NCI-H2081 (cell line): ENCODE results near the gene PPCDC.
A peak's percentile ranks its signal among the peaks of the same experiment; 100 is the strongest.

Source experiments
- DNase-seq, 2 experiments: peaks; one replicate each; lab custom pipeline; 2025; lab: John Stamatoyannopoulos, UW

PPCDC gene, protein sequence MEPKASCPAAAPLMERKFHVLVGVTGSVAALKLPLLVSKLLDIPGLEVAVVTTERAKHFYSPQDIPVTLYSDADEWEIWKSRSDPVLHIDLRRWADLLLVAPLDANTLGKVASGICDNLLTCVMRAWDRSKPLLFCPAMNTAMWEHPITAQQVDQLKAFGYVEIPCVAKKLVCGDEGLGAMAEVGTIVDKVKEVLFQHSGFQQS

DNA sequence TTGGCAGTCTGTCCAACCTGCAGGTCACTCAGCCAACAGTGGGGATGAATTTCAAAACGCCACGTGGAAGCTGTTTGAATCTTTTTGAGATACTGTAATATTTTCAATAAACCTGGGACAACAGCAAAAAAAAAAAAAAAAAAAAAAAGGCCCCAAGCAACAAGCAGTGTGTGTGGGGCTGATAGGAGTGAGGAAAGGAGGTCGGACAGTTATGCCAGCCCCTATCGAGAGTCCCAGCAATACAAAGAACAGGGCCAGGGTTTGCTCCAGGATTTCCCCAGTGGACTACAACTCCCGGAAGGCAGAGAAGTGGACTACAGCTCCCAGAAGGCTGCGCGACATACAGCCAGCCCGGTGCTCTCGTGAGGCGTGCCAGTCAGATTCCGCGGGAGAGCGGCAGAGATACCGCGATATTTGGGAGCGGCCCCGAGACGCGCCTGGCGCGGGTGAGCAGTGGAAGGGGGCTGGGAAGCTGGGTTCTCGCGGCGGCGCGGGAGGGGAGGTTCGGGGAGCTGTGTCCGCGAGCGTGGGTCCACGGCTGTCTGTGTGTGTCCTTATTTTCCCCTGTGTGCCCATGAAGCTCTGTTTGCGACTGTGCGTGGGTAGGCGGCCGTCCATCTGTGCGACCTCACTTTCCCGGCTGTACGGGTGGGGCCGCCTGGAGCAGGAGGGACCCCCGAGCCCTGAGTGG is at the start of gene PPCDC:
Gene PPCDC (plus strand): TSS at position 410 of the 691 bp plus-strand sequence. CDS start 4,729 bp downstream, outside the sequence.
- DNase-seq = peak; percentile 97

DNA sequence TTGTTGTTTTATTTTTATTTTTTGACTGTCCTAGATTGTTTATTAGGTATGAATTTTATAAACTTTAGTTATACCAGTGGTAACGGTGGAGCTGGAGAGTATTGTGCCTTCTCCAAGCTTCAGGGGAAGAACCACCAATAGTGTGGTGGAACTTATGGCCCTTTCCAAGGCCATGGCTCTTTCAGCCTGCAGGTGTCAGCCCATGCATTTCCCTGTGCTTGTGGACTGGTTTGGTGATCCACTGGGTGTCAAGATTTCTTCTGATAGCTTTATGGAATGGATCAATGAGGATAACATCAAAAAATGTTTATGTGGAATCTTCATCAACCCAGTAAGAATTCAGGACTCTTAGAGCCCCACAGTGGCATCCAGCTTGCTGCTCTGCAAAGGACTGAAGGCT is 47.2 kb upstream of the PPCDC start:
- DNase-seq = no peak

DNA sequence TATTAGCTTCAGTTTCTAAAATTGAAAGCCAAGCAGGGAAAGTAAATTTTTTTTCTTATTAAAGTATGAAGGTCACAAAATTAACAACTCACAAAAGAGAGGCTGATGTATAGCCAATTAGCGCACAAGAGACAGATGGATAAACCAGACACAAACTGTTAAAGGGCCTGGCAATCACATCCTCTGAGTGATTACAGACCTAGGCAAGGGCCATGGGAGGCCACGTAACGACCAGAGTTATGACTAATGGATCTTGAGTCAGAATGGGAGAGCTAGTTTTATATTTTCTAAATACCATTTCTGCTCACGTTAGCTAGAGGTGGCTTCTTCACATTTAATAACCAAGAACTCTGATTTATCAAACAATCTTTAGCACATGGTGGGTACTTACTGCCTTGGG is 45.8 kb upstream of the PPCDC start:
- DNase-seq = no peak

DNA sequence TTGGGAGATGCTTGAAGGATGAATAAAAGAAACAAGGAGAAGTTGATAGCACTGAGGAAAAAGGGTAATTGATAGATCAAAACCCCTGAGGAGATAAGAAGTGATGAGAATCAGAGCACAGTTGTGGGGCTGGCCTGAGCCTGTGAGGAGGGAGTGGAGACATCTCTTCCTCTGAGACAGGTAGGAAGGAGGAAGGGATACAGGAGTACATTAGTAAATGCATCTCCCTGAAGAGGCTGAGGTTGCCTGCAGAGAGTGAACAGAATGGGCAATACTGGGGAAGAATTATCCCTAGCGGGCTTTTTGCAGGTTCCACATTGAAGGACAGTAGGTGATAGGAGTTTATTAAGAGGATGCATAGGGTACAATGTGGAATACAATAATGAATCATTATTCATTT is 45.3 kb upstream of the PPCDC start:
- DNase-seq = no peak

DNA sequence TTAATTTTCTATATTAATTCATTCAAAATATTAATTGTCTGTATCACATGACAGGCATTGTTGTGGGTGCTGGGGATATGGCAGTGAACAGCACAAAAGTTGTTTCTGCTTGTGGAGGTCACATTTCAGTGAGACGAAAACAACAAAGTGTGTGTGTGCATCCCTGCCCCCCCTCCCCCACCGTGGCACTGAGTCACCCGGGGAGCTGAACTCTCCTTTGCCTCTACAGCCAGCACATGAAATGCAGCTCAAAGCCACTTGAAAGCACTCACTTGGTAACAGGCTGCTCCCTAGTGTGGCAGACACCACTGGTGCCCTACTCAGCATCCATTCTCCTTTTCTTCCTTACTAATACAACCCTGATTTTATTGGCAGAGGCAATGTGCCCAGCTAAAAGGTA is 44.9 kb upstream of the PPCDC start:
- no peak for DNase-seq

DNA sequence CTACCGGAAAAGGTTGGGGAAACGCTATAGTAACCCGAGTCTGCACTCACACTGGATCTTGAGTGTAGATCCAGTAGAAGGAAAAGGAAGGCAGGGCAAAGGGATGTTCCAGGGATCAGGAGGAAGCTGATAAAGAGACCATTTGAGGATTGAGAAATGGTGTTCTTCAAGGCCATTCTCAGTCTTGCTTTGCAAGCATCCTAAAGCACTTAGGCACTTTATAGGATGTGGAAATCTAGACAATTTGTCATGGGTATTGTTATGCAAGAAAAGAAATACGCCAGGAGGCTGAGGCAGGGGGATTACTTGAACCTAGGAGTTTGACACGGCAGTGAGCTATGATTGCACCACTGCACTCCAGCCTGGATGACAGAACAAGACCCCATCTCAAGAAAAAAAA is 41.2 kb upstream of the PPCDC start:
- DNase-seq = no peak

DNA sequence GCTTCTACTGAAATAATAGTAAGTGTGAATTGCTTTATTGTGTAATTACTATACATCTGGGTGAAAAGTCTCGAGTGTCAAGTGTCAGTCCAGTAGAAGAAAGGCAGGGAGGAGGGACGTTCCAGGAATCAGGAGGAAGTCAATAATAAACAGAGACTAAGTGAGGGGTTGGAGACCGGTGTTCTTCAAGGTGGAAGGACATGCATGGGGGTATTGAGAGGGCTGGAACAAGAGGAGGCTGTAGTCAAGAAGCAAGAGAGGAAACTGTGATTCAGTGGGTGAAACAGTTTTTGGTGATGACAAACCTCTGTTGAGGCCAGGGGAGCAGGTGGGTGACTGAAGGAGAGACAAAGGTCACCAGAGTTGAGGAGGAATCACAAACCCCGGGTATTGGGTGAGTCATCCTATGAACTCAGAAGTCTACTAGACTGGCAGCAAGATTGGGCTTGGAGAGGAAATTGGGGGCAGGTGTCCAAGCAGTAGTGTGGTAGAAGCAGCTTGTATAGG is 39.6 kb upstream of the PPCDC start:
- DNase-seq = no peak

DNA sequence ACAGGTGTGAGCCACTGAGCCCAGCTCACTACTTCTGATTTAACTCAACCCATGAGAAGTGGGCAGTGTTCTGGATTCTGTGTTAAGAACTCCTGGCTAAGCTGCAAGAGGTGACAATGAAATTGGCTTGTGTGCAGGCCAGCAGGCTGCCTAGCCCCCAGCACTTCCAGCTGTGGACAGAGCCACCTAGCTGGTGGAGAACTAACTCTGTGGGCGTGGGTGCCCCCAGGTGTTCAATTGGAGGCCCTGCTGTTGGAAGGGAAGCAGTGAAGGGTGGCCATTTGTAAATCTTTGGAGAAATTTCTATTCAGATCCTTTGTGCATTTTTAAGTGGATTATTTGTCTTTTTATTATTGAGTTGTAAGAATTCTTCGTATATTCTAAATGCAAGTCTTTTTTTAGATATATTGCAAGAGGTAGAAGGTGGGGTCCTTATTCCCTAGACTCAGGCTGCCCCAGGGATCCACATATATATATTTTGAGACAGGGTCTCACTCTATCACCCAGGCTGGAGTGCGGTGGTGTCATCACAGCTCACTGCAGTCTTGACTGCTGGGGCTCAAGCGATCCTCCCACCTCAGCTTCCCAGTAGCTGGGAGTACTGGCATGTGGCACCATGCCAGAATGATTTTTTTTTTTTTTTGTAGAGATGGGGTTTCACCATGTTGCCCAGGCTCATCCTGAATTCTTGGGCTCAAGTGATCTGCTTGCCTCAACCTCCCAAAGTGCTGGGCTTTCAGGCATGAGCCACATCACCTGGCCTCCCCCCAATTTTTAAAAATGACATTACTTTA is 35.2 kb upstream of the PPCDC start:
- peak; percentile 50 to 73 for DNase-seq

DNA sequence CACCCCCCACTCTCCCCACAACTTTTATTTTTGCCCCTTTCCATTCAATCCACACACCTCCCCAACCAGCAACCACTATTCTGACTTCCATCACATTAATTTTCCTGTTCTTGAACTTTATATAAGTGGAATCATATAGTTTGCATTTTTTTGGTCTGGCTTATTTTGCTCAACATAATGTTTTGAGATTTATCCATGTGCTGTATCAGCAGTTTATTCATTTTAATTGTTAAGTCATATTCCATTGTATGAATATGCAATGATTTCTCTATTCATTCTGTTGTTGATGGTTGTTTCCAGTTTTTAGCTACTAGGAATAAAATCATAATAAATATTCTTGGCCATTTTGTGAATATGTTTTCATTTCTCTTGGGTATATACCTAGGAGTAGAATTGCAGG is 33.9 kb upstream of the PPCDC start:
- DNase-seq = no peak

DNA sequence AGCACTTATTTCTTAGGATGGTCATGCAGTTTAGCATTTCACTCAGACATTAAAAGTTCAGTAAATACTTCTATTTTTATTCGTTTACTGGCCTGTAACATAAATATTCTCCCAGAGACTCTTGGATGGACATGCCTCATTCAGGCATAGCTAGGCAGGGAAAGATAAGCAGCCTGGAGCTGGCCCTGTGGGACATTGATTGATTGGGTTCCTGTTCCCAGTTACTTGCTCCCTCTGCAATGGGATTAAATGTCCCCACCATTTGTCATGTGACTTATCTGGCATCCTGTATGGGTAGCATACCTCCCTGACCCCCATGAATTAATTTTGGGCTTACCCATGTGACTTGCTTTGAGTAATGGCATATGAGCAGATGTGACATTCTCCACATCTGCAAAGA is 30.8 kb upstream of the PPCDC start:
- no peak for DNase-seq

DNA sequence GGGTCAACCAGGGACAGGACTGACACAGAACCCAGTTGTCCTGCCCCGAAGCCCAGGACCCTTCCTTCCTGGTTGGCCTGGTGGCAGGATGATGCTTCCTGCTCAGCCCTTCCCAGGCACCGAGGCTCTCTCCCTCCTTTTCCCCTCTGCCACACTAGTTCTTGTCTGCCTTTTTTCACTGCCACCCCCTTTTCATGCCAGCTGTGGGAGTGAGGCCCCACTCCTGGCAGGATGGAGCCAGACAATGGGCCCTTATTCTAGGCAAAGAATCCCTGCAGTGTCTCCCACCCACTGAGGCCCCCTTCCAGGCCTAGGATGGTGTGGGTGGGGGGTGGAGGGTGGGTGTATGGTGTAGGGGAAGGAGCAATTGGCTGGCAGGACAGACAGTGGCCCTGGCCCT is 29.2 kb upstream of the PPCDC start:
- peak in 1 of 2 experiments; percentile 43 for DNase-seq

DNA sequence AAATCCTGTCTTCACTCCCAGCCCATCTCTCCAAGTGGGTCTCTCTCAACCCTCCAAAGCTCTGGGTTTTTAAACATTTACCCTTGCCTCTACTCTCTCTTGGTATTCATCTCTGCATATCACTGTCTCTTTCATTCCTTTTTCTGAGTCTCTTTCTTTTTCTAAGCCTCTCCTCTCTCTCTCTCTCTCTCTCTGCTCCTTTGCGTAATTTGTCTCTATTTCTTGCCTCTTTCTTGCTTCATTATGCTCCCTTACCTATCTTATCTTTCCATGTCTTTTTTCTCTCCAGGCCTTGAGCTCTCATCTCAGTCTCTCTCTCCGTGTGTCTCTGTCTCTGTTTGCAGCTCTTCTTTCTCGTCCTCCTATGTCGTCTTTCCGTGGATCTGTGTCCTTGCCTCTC is 28.7 kb upstream of the PPCDC start:
- no peak for DNase-seq

DNA sequence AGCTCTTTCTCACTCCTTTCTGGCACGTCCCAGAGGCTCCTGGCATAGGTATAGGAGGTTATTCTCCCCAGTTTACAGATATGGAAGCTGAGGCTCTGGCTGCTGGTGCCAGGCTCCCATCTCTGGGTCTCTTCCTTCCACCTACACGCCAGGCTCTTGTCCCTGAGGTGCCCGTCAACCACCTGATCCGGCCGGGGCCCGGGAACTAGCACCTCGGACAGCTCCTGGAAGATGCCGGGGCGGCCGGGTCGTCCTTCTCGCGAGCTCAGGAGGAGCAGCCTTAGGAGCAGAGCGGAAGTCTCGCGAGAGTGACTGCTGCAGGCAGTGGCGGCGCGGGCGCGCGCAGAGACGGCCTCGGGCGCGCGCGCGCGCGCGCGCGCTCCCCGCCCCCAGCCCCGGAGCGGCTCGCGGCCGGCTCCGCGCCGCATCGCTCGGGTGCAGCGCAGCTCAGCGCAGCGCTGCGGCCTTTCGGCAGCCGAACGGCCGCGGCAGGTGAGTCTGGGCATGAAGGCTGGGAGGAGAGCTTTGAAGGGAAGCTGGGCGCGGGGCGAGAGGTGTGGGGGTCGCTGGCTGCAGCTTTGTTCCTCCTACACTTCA is 28.1 kb upstream of the PPCDC start, which contains the start of gene SCAMP5:
Gene SCAMP5 (plus strand): TSS at position 382 of the 597 bp plus-strand sequence. CDS start 16,277 bp downstream, outside the sequence.
- peak; percentile 97 for DNase-seq

DNA sequence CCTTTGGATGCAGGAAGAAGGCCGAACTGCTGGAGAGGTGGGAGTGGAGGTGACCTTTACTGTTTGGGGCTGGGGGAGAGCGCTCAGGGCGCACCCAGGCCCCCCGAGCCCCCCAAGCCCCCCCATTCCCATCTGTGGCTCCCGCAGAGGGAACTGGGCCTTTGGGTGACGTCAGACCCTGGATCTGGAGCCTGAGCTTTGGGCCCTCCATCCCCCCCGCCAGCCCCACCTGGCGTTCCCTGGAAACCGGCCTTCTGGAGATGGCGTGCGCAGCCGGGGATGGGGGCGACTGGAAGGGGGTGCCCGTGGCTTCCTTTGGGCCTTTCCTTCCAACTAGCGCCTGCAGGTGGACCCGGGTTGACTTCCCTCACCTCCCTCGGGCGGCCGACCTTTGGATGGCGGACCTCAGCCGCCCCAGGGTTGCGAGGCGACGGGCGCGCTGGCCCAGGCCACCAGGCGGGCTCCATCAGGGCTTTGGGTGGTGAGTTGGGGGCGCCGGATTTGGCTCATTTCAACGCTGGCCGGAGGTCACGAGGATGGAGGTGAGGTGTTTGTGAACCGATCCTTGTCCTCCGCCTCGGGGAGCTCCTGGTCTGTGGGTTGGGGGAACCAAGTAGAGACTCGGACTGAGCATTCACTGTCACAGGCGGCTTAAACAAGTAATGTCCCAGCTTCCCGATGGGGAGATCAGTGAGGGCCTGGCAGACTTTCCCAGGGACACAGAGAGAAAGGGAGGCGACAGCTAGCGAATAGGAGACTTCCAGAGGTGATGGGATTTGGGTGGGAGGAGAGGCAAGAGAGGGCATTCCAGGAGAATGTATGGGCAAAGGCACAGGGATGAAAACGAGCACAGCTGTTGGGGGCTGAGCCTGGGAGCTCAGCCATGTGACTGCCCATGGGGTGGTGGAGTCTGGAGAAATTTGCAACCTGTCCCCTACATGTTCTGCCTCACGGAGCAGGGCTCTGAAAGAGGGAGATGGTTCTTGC is 27.3 kb upstream of the PPCDC start:
- DNase-seq = peak; percentile 76 to 85

DNA sequence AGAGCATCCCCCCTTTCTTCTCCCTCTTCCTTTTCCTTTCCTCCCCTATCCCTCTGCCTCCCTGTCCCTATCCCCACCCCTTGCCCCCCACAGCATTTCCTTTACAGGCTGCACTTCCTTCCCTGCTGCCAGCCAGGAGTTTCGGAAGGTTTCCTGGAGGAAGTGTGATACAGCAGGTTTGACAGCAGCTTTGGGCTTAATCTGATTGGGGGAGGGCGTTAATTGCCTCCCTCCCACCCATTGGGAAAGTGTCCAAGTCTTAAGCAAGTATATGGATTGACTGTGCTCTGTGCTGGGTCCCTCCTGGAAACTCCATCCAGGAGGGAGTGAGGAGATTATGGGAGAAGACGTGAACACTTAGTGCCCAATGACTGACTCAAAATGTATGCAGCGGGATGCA is 26.2 kb upstream of the PPCDC start:
- peak in 1 of 2 experiments; percentile 13 for DNase-seq

DNA sequence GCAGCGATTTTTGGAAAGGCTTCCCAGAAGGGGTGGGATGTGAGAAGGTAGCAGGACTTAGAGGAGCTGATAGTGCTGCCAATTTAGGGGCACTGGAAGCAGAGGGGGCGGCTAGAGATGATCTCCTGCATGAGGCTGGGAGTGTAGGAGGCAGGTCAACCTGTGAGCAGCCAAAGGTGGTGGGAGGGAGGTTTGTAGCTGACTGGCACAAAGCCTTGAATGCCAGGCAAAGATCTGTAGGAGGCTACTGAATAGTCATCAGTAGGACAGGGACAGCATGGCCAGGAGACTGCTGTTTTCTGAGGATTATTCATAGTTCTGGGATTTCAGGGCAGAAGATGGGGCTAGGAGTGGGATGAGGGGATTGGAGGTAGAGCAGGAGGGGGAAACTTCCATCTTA is 25.8 kb upstream of the PPCDC start:
- no peak for DNase-seq

DNA sequence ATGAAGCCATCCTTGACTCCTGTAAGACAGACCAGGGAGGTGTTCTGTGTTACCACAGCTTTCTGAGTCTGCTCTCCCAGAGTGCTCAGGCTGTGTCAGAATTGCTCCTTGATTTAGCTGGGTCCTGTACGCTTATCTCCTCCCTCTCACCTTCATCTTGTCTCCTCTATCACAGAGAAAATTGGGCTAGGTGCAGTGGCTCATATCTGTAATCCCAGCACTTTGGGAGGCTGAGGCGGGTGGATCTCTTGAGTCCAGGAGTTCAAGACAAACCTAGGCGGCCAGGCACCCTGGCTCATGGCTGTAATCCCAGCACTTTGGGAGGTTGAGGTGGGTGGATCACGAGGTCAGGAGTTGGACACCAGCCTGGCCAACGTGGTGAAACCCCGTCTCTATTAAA is 22.1 kb upstream of the PPCDC start:
- DNase-seq = no peak

DNA sequence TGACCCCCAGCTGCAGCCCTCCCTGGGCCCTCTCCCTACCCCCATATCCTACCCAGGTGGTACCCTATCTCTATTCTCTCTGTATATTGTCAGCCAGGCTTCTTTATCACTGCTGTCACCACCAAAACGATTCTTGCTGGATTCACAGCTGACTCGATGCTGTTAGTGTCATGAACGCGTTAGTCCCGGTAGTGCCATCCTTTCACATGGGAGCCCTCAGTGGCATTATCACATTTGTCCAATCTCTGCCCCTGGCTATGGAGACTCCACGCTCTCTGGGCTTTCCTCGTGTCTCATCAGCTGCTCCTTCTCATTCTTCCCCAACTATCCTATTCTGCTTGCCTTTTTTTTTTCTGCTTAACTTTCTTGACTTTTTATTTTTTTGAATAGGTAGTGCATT is 21.0 kb upstream of the PPCDC start:
- DNase-seq = no peak

DNA sequence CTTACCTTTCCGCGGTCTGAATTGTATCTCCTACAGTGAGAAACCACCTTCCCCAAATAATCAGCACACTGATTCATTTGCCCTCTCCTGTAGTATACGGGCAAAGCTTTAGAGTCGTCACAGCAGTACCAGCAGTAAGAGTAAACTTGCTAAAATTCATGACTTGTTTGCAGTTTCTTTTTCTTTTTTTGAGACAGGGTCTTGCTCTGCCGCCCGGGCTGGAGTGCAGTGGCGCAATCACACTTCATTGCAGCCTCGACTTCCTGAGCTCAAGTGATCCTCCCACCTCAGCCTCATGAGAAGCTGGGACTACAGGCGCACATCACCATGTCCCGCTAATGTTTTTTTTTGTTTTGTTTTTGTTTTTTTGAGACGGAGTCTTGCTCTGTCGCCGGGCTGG is 16.2 kb upstream of the PPCDC start:
- DNase-seq = no peak

DNA sequence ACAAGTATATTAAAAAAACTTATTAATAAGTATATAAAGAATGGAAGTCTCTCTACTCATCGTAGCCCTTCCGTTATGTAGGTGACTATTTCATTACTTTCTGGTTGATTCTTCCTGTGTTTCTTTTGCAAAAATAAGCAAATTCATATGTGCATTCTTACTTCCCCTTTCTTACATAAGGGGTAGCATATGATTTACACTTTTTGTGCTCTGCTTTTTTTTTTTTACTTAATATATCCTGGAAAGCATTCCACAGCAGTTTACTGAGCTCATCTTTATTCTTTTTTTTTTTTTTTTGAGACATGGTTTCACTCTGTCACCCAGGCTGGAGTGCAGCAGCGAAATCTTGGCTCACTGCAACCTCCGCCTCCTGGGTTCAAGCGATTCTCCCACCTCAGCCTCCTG is 15.2 kb upstream of the PPCDC start:
- no peak for DNase-seq
